Subcutaneous adipose tissue (tissue), 4 donors: ENCODE data around the gene ADGRA3. TPM values are rescaled to one million over a fixed set of nuclear protein-coding genes. Genes with fewer than 3 reads are reported as not detected.

ENCODE experiments used
- total RNA-seq, 4 donors: library from RNA; depleted of rRNA; stranded (reverse); fragments of >200 nt; gene quantifications; one replicate each; pipeline ENCODE4 v1.1.0, GENCODE V29; 2016
- TF ChIP-seq, protein P1 (sequence below): fragments of 450-650 bp; IDR thresholded peaks from one replicate; pipeline ENCODE4 v1.5.1; 2016; ENCODE audit warnings: low read depth, mild to moderate bottlenecking, control low read depth, antibody characterized with exemption, moderate library complexity

Gene ADGRA3
- total RNA-seq, 4 donors from 2014 or later: 19.2 to 36.3 (median 29.1) TPM

DNA sequence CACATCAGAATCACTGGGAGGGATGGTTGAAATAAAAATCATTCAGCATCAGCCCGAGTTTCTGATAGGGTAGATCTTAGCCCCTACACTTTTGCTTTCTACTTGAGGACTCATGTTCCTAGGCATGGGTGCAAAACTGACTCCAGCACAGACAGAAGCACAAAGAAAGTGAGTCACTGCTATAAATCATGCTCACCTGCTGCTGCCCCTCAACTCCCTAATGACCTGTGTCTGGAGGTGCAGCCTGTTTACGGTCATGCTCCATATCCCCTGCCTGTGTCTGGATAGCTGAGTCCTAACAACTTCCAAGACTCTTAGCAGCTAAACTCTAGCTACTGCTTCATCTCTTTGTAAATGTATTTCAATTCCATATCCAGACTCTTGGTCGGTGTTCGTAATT is 57.8 kb downstream of the ADGRA3 start:
- TF ChIP-seq, protein P1, sequence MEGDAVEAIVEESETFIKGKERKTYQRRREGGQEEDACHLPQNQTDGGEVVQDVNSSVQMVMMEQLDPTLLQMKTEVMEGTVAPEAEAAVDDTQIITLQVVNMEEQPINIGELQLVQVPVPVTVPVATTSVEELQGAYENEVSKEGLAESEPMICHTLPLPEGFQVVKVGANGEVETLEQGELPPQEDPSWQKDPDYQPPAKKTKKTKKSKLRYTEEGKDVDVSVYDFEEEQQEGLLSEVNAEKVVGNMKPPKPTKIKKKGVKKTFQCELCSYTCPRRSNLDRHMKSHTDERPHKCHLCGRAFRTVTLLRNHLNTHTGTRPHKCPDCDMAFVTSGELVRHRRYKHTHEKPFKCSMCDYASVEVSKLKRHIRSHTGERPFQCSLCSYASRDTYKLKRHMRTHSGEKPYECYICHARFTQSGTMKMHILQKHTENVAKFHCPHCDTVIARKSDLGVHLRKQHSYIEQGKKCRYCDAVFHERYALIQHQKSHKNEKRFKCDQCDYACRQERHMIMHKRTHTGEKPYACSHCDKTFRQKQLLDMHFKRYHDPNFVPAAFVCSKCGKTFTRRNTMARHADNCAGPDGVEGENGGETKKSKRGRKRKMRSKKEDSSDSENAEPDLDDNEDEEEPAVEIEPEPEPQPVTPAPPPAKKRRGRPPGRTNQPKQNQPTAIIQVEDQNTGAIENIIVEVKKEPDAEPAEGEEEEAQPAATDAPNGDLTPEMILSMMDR: no peak

DNA sequence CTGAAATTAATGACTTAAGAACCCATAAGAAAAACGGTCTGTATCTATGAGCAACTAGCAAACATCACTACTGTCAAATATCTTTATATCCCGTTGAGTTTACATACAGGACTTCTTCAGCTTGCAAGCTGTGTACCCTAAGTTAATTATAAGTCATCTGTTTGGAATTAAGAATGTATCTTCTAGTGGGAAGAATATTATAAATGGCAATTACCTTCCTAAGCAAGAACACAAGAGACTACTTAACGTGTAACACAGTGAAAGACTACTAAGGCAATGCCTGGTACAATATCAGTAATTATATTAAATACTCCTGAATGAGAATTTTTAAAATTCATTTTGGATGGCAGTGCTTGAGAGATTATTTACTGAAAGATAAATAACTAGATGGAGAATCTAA is 58.5 kb downstream of the ADGRA3 start:
- TF ChIP-seq, protein P1: no peak

- TF ChIP-seq, protein P1: no peak
These were observed 59.6 kb downstream of the ADGRA3 start for GRCh38 chr4:22456291-22456690.

- TF ChIP-seq, protein P1: no peak
These were observed 60.9 kb downstream of the ADGRA3 start for GRCh38 chr4:22454955-22455354.

DNA sequence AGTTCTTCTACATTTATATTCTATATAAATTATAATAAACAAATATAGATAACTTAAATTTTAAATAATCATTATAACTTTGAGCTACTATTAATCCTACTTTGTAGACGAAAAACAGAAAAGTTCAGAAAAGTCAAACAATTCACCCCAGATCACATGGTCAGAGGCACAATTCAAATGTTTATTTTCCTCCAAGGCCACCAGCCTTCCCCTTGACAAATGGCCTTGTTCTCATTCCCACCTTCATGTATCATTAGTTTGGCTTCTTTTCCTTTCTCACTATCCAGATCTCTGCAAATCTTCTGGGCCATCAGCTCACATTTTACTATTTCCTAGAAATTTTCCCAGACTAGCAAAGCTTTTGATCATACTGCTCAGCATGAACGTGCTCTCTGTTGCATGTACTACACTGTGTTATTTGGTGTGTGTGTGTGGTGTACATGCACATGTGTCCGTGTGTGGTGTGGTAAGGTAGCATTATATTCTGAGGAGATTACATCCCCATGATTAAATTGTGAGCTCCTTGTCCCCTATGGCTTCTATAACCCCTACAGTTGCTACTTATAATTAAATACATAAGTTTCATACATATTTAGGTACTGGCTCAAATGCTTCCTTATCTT is 61.5 kb downstream of the ADGRA3 start:
- TF ChIP-seq, protein P1: no peak

- TF ChIP-seq, protein P1: no peak
These were observed 71.1 kb downstream of the ADGRA3 start for GRCh38 chr4:22444813-22445212.

GRCh38 chr4:22442956-22443355 is 72.9 kb downstream of the ADGRA3 start:
- TF ChIP-seq, protein P1: no peak
